Mesodermal cell (in vitro differentiated cells): ENCODE data around the gene IFNL1.
"Not testable (repeated sequence)": the region's sequence is repeated elsewhere in the genome, so short reads cannot be mapped to it uniquely, and the experiment has no call there.

Experiments
- H3K27ac ChIP-seq: 2 replicates; pipeline ENCODE4 v1.7.0; 2013; ENCODE audit warnings: mild to moderate bottlenecking, low read depth, low read length, moderate library complexity; ENCODE audit not compliant: severe bottlenecking
- H3K36me3 ChIP-seq: 2 replicates; pipeline ENCODE4 v1.7.1; 2013; ENCODE audit warnings: mild to moderate bottlenecking, low read length, moderate library complexity; ENCODE audit not compliant: control insufficient read depth, insufficient read depth
- H3K4me1 ChIP-seq: one replicate; pipeline ENCODE4 v1.7.1; 2013; ENCODE audit warnings: mild to moderate bottlenecking, low read length; ENCODE audit not compliant: insufficient read depth, control insufficient read depth, poor library complexity, severe bottlenecking
- H3K4me3 ChIP-seq: 2 replicates; pipeline ENCODE4 v1.7.0; 2013; ENCODE audit warnings: low read length, control low read depth, mild to moderate bottlenecking; ENCODE audit not compliant: insufficient read depth, poor library complexity, severe bottlenecking; ENCODE audit errors: extremely low read depth
- H3K9me3 ChIP-seq: 2 replicates; pipeline ENCODE4 v1.7.1; 2013; ENCODE audit warnings: mild to moderate bottlenecking, low read length, moderate library complexity; ENCODE audit not compliant: control insufficient read depth
- WGBS, 2 experiments: methylation state at CpG; one replicate each; pipeline ENCODE4 v1.1.5; 2013; ENCODE audit warnings: missing lambda C conversion rate in 2 of 2; ENCODE audit not compliant: insufficient coverage in 2 of 2; 5-methylcytosine and 5-hydroxymethylcytosine counted together

IFNL1 gene

DNA sequence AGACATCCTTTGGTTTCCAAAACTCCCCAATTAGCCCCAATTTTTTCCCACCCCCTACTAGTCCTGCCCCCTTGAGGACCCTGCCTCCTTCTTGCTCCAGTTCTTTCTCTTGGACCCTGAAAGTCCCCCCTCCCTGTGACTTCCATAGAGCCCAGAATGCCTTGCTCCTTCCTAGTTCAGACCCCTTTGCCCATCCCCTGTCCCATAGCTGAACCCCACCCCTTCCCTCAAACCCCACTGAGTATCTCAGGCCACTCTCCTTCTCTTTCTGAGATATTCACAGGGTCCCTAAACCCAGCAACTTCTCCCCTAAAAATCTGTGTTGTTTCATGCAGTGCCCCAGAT lies 25.6 kb downstream of the IFNL1 start:
- Histone ChIP-seq H3K36me3 (no peaks in the 10 kb centered on the region), H3K4me1 (no peaks in the 10 kb centered on the region), H3K27ac (no peak overlapping the region), H3K4me3 (no peak overlapping the region), H3K9me3 (no peaks in the 10 kb centered on the region)

DNA sequence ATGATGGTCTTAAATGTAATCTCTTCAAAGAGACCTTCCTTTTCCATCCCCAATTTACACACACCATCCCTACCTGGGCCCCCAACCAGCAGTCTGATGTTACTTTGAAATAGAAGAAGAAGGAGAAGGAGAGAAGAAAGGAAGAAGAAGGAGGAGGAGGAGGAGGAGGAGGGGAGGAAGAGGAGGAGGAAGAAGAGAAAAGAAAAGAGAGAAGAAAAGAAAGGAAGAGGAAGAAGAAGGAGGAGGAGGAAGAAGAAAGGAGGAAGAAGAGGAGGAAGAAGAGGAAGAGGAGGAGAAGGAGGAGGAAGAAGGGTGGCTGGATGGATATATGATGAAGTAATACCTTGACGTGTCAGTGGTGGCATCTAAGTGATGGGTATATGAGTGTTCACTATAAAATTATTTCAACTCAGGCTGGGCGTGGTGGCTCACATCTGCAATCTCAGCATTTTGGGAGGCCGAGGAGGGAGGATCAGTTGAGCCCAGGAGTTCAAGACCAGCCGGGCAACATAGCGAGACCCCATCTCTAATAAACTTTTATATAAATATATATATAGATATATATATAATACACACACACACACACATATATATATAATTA lies 28.1 kb downstream of the IFNL1 start:
- no peaks in the 10 kb centered on the region for H3K36me3 ChIP-seq
- WGBS, 2 experiments, result 38 to 57% methylated on average over 1 of the region's 5 CpGs

DNA sequence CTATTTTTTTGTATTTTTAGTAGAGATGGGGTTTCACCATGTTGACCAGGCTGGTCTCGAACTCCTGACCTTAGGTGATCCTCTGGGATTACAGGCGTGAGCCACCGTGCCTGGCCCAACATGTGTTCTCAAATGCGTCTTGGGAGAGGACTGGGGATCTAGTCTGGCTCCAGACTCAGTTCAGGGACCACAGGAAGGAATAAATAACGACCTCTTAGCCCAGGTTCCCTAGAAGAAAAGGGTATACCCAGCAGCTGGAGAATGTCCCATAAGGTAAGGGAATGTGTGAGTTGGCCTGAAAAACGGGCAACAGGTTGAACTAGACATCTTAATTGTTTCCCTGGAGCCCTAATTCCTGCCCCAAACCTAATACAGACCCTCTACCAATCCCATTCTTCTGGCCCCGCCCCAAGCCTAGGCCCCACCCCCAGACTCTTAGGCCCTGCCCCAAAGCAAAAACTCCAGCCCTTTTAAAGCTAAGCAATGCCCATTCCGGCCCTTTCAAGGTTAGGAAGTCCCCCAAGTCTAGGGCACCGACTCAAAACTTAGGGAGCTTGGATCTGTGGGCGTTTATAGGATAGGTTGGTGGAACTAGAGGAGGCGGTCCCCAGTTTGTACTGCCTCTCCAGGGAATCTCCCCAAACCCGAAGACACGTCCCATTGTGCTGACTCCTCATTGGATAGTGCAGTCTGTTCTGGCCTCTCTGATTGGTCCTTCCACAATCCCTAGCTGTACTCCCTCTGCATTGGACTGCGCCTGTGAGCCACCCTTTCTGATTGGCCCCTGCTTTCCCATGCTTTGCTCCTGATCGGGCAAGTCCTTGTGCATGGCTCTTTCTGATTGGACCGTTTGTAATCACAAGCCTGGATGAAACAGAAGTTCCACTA lies 29.8 kb downstream of the IFNL1 start:
- WGBS, 2 experiments, result 88 to 89% methylated on average over 12 to 13 of the region's 16 CpGs
- H3K4me1 ChIP-seq, result no peaks in the 10 kb centered on the region
- no peaks in the 10 kb centered on the region for H3K36me3 ChIP-seq
- no peak overlapping the region for H3K4me3 ChIP-seq
- H3K9me3 ChIP-seq, result no peaks in the 10 kb centered on the region
- no peak overlapping the region for H3K27ac ChIP-seq

More for the DNA sequence above, 28.1 kb downstream of the IFNL1 start:
- H3K4me1 ChIP-seq, result no peaks in the 10 kb centered on the region
- H3K4me3 ChIP-seq, result no peak overlapping the region
- no peaks in the 10 kb centered on the region for H3K9me3 ChIP-seq
- no peak overlapping the region for H3K27ac ChIP-seq

DNA sequence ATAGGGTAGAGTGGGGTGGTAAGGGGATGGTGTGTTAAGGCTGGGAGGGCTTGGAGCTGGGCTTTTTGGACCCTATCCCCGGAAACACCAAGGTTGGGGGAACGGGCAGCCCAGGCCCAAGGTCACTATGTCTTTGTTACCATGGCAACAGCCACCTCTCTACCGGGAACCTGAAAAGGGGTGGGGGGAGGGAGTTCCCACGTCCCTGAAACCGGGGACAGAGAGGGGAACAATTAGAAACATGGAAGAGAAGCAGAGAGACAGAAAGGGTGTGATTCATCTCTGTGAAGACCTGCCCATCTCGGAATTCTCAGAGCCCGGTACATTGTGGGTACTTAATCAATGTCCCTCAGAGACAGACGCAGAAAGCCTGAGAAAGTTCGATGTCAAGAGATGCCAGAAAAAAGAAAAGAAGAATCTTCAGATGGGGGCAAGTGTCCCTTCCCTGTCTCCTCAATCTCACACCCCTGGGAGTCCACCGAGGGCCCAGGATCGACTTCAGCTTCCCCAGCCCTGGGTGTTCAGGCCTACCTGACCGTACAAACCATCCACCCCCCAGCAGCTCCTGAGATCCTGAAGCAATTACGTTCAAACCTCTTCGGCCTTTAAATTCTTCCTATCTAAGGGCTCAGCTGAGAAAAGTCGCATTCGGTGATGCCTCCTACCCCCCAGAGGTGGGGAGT lies 31.3 kb downstream of the IFNL1 start:
- H3K27ac ChIP-seq, result no peak overlapping the region
- H3K9me3 ChIP-seq, result no peaks in the 10 kb centered on the region
- no peaks in the 10 kb centered on the region for H3K36me3 ChIP-seq
- 71% methylated on average over 9 to 13 of the region's 16 CpGs for whole genome bisulfite sequencing, 2 experiments
- no peak overlapping the region for H3K4me3 ChIP-seq
- H3K4me1 ChIP-seq, result no peaks in the 10 kb centered on the region

DNA sequence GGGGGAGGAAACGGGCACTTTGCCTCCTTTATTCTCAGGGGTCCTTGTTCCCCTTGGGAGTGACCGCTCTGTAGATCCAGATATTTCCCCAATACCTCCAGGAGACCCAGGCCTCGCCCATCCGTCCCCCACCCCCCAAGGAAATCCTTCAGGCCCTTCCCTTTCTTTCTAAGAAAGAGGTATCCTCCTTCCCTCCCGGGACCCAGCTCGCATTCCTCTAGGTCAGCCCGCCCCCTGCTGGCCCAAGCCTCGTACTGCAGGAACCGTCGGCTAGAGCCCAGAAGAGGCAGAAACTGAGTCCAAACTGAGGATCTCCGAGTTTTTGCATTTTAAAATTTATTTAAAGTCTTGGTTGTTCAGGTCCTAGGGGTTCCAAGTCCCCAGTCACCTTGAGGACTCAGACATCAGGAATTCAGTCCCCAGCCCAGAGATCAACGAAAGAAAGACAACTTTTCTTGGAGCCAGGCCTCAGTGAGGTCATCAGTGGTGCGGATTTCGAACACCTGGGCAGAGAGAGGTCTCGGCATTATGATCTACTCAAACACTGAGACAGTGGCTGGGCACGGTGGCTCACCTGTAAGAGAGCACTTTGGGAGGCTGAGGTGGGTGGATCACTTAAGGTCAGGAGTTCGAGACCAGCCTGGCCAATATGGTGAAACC lies 32.0 kb downstream of the IFNL1 start:
- Histone ChIP-seq H3K36me3 (no peaks in the 10 kb centered on the region), H3K27ac (no peak overlapping the region), H3K4me3 (no peak overlapping the region), H3K9me3 (no peaks in the 10 kb centered on the region), H3K4me1 (no peaks in the 10 kb centered on the region)
- WGBS, 2 experiments, result 22 to 28% methylated on average over 13 of the region's 17 CpGs

DNA sequence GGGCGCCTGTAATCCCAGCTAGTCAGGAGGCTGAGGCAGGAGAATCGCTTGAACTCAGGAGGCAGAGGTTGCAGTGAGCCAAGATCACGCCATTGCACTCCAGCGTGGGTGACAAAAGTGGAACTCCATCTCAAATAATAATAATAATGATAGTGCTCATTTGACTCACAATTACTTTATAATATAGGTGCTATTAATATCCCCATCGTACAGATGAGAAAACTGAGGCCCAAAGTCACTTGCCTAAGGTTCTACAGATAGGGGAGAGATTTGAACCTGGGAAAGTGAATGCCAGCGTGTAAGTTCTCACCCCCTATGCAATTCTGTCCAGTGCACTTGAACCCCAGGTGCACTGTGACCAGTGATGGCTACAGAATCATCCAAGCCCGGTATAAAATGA lies 33.7 kb downstream of the IFNL1 start:
- no peaks in the 10 kb centered on the region for H3K36me3 ChIP-seq
- no peak overlapping the region for H3K27ac ChIP-seq
- no peak overlapping the region for H3K4me3 ChIP-seq
- 84 to 85% methylated on average over 3 to 4 of the region's 7 CpGs for WGBS, 2 experiments
- no peaks in the 10 kb centered on the region for H3K9me3 ChIP-seq
- no peaks in the 10 kb centered on the region for H3K4me1 ChIP-seq

DNA sequence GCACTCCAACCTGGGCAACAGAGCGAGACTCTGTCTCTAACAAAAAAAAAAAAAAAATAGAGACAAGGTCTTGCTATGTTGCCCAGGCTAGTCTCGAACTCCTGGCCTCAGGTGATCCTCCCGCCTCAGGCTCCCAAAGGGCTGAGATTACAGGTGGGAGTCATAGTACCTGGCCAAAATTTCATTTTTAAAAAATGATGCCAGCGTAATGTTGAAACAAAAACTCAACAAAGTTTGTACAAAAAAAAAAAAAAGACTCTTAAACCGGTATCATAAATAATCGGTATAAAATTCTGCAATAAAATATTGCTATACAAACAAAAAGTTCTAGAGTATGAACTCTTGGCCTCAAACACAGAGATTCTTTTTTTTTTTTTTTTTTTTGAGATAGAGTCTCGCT lies 36.1 kb downstream of the IFNL1 start:
- H3K9me3 ChIP-seq, result no peaks in the 10 kb centered on the region
- H3K27ac ChIP-seq, result no peak overlapping the region
- no peaks in the 10 kb centered on the region for H3K36me3 ChIP-seq
- no peak overlapping the region for H3K4me3 ChIP-seq
- WGBS, 2 experiments, result 89 to 90% methylated on average over 2 to 3 of the region's 7 CpGs
- no peaks in the 10 kb centered on the region for H3K4me1 ChIP-seq

DNA sequence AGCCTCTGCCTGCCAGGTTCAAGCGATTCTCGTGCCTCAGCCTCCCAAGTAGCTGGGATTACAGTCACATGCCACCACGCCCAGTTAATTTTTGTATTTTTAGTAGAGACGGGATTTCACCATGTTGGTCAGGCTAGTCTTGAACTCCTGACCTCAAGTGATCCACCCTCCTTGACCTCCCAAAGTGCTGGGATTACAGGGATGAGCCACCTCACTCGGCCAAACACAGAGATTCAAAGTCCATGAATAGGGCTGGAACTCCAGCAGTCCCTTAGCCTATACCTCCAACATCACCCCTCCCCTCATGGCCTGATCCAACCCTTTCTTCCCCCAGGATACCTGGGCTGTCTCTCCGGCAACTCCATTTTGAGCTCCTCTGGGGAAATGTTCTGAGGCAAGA lies 36.5 kb downstream of the IFNL1 start:
- not testable (repeated sequence) for H3K36me3 ChIP-seq, H3K4me3 ChIP-seq, H3K9me3 ChIP-seq, H3K4me1 ChIP-seq, H3K27ac ChIP-seq
- WGBS, 2 experiments, result 81 to 100% methylated on average over 3 to 6 of the region's 6 CpGs

DNA sequence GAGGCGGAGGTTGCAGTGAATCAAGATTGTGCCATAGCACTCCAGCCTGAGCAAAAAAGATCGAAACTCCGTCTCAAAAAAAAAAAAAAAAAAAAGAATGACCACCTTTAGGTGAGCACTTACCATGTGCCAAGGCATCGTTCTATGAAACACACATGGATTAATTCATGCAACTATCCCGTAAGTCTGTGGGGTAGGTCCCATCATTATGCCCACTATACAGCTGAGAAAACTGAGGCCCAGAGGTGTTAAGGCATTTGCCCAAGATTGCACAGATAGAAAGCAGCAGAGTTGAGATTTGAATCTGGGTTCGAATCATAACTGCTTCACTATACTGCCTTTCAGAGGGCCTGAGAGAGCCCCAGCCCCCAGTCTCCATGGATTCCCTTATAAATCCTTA lies 37.3 kb downstream of the IFNL1 start:
- Histone ChIP-seq H3K4me1 (no peaks in the 10 kb centered on the region), H3K27ac (no peak overlapping the region), H3K4me3 (no peak overlapping the region), H3K9me3 (no peaks in the 10 kb centered on the region), H3K36me3 (no peaks in the 10 kb centered on the region)
- WGBS, 2 experiments, result 84 to 90% methylated on average over 5 of the region's 6 CpGs

DNA sequence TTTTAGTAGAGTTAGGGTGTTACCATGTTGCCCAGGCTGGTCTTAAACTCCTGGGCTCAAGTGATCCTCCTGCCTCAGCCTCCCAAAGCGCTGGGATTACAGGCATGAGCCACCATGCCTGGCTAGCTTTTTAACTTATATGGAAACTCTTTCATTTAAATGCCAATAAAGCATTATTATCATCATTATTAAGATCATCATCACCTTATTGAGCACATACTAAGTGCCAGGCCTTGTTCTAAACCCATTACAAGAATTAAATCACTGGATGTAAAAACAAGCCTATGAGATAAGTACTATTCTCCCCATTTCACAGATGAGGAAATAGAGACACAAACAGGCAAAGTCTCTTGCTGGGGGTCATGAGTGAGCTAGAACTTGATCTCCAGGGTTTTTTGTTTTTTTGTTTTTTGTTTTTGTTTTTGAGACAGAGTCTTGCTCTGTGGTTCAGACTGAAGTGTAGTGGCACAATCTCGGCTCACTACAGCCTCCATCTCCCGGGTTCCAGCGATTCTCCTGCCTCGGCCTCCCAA lies 38.3 kb downstream of the IFNL1 start:
- WGBS, 2 experiments, result 98 to 100% methylated on average over 4 to 5 of the region's 5 CpGs
- Histone ChIP-seq H3K27ac (no peak overlapping the region), H3K36me3 (no peaks in the 10 kb centered on the region), H3K4me3 (no peak overlapping the region), H3K9me3 (no peaks in the 10 kb centered on the region), H3K4me1 (no peaks in the 10 kb centered on the region)
